GM23248 (cell line): ENCODE measurements around the gene SPC25.

Experiments
- EZH2 ChIP-seq: fragments of 200-600 bp; sonication (generic); IDR thresholded peaks from 2 replicates; pipeline ENCODE4 v1.6.1; 2018; ENCODE audit warnings: antibody characterized with exemption, mild to moderate bottlenecking; ENCODE audit not compliant: insufficient read depth, poor library complexity, severe bottlenecking
- EZH2phosphoT487 ChIP-seq: fragments of 200-600 bp; sonication (generic); IDR thresholded peaks from 2 replicates; pipeline ENCODE4 v1.6.1; 2018; ENCODE audit warnings: antibody characterized with exemption, moderate library complexity, mild to moderate bottlenecking, low read depth; ENCODE audit not compliant: insufficient read depth

DNA sequence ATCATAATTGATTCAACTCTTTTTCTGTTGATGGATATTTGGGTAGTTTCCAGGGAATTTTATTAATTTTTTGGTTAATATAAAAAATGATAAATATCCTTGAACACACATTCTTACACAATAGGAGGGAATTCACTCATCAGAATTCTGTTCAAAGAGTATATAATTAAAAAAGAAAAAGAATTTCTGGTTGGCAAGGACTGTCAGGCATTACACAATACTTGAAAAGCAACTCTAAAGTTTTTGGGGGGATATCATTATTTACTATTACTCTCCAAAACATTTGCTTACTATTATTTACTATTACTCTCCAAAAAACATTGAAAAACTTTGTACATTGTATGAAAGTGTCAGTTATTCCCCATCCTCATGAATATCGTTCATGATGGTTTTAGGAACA, 48.8 kb upstream of the SPC25 start:
- TF ChIP-seq EZH2 (no peak), EZH2phosphoT487 (no peak)
